Upper lobe of right lung (tissue), 1 donor: ENCODE measurements around the gene RAB17. TPM values are rescaled to one million over a fixed set of nuclear protein-coding genes. Genes with fewer than 3 reads are reported as not detected.
A peak's percentile ranks its signal among the peaks of the same experiment; 100 is the strongest.

Experiments used
- ATAC-seq: fragments of 200-7000 bp; cut with Tn5 transposase; one replicate; pipeline ENCODE4 v1.9.1; 2020; ENCODE audit warnings: mild to moderate bottlenecking, moderate library complexity
- DNase-seq: peaks from one replicate; pipeline ENCODE4 v3.0.0-alpha.2; 2020
- H3K27ac ChIP-seq: fragments of 200-600 bp; one replicate; pipeline ENCODE4 v1.8.0; 2022
- H3K27me3 ChIP-seq: fragments of 200-600 bp; one replicate; pipeline ENCODE4 v1.8.0; 2022; ENCODE audit warnings: mild to moderate bottlenecking
- H3K36me3 ChIP-seq: fragments of 200-600 bp; one replicate; pipeline ENCODE4 v1.8.0; 2022
- H3K4me1 ChIP-seq: fragments of 200-600 bp; one replicate; pipeline ENCODE4 v1.8.0; 2022
- H3K4me3 ChIP-seq: fragments of 200-600 bp; one replicate; pipeline ENCODE4 v1.8.0; 2022; ENCODE audit warnings: mild to moderate bottlenecking
- H3K9me3 ChIP-seq: fragments of 200-600 bp; one replicate; pipeline ENCODE4 v1.8.0; 2022
- CTCF ChIP-seq: fragments of 200-600 bp; IDR thresholded peaks from one replicate; pipeline ENCODE4 v1.8.0; 2022; ENCODE audit warnings: antibody characterized with exemption
- intact Hi-C: fragments of 100-400 bp; cut with DNase I; formaldehyde crosslinking; loops from one replicate; pipeline ENCODE4 v1.11.0; 2022
- total RNA-seq: library from RNA; stranded (reverse); fragmentation: NEBNext Ultra II Directional; extraction: Animal tissue kit (Norgen Biotek cat#: 25700); gene quantifications from one replicate; pipeline ENCODE4 v1.2.1, GENCODE V29; 2021
- donor health status: DM: no; HTN: yes; CAD: no; lungs with severe emphysema.

Gene RAB17
- total RNA-seq, 1 donor from 2014 or later: 50.9 TPM

- intact Hi-C loops: no loop called here
- Histone ChIP-seq H3K27me3 (no peaks in the 10 kb centered on the region), H3K9me3 (no peaks in the 10 kb centered on the region), H3K36me3 (peaks cover 34% of the 10 kb centered on the region), H3K4me3 (no peak overlapping the region), H3K4me1 (peaks cover 4% of the 10 kb centered on the region), H3K27ac (no peak overlapping the region)
- DNase-seq (no peak), ATAC-seq (peak; percentile 62)
- no peak for TF ChIP-seq CTCF
Observed at GRCh38 chr2:237540823-237541222, 49.7 kb downstream of the RAB17 start.

DNA sequence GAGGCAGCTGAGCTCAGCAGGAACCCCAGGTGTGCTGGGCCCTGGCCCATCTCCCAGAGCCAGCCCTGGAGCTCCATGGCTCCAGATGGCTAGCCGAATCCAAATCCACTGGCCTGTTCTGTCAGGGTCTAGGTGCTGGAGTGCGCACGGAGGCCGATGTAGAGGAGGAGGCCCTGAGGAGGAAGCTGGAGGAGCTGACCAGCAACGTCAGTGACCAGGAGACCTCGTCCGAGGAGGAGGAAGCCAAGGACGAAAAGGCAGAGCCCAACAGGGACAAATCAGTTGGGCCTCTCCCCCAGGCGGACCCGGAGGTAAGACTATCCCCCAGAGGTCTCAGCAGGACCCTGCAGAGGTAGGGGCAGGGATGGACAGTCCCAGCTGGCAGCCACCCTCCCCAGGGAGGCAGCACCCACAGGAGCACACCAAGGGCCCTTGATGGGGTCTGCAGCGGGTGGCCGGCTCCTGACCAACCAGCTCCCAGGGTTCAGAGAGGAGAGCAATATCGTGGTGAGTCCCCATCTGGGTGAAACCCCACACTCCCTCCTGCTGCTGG is 50.2 kb downstream of the RAB17 start:
- Histone ChIP-seq H3K9me3 (no peaks in the 10 kb centered on the region), H3K27me3 (no peaks in the 10 kb centered on the region), H3K36me3 (peaks cover 40% of the 10 kb centered on the region), H3K4me1 (peaks cover 4% of the 10 kb centered on the region), H3K4me3 (no peak overlapping the region), H3K27ac (no peak overlapping the region)
- no peak for TF ChIP-seq CTCF
- no peak for DNase-seq
- intact Hi-C loops: no loop called here
- ATAC-seq: peak; percentile 5

- Histone ChIP-seq H3K4me1 (peaks cover 4% of the 10 kb centered on the region), H3K36me3 (peaks cover 42% of the 10 kb centered on the region), H3K27me3 (no peaks in the 10 kb centered on the region), H3K27ac (no peak overlapping the region), H3K4me3 (no peak overlapping the region), H3K9me3 (no peaks in the 10 kb centered on the region)
- ATAC-seq: no peak
- no peak for TF ChIP-seq CTCF
- intact Hi-C loops: no loop called here
- no peak for DNase-seq
Observed at GRCh38 chr2:237539681-237540080, 50.9 kb downstream of the RAB17 start.

GRCh38 chr2:237538901-237539300 is 51.6 kb downstream of the RAB17 start:
- TF ChIP-seq CTCF: no peak
- H3K4me1 ChIP-seq: peaks cover 4% of the 10 kb centered on the region
- no peaks in the 10 kb centered on the region for H3K27me3 ChIP-seq
- intact Hi-C loops: no loop called here
- DNase-seq: no peak
- H3K9me3 ChIP-seq: no peaks in the 10 kb centered on the region
- H3K27ac ChIP-seq: no peak overlapping the region
- ATAC-seq: no peak
- peaks cover 42% of the 10 kb centered on the region for H3K36me3 ChIP-seq
- H3K4me3 ChIP-seq: no peak overlapping the region

- H3K36me3 ChIP-seq: peaks cover 42% of the 10 kb centered on the region
- no peak for TF ChIP-seq CTCF
- DNase-seq (no peak), ATAC-seq (no peak)
- H3K4me1 ChIP-seq: peaks cover 4% of the 10 kb centered on the region
- H3K27me3 ChIP-seq: no peaks in the 10 kb centered on the region
- no peaks in the 10 kb centered on the region for H3K9me3 ChIP-seq
- H3K27ac ChIP-seq: no peak overlapping the region
- H3K4me3 ChIP-seq: no peak overlapping the region
- intact Hi-C loops: no loop called here
Observed at GRCh38 chr2:237538001-237538720, 52.4 kb downstream of the RAB17 start.
